Gastrocnemius medialis (tissue), 4 donors: ENCODE results near the gene BTAF1.

Source experiments
- CTCF ChIP-seq, 5 experiments: fragments of 450-650 bp in 3 of 5; fragments of 200-600 bp in 2 of 5; sonication (generic) in 2 of 5; IDR thresholded peaks in 4 of 5; conservative IDR thresholded peaks in 1 of 5; 1 replicate in 4 of 5; 2 replicates in 1 of 5; pipeline ENCODE4 v1.5.1; 2016 to 2019; ENCODE audit warnings: antibody characterized with exemption in 5 of 5, mild to moderate bottlenecking in 3 of 5, moderate library complexity in 3 of 5
- POLR2A ChIP-seq, 2 donors: fragments of 450-650 bp; IDR thresholded peaks; one replicate each; pipeline ENCODE4 v1.6.1; 2017; ENCODE audit warnings: antibody characterized with exemption in 2 of 2, mild to moderate bottlenecking in 2 of 2, moderate library complexity in 2 of 2

- TF ChIP-seq CTCF (IDR thresholded peaks at IDR 0.05 in 4 of 5, conservative IDR thresholded peaks at IDR 0.05 in 1 of 5) (no peak), POLR2A (IDR thresholded peaks at IDR 0.05) (no peak)
These were observed 43.9 kb upstream of the BTAF1 start for GRCh38 chr10:91879515-91880170.
